Measurements from ENCODE around the gene MACO1. TPM values are rescaled to one million over a fixed set of nuclear protein-coding genes. Genes with fewer than 3 reads are reported as not detected.
A peak's percentile ranks its signal among the peaks of the same experiment; 100 is the strongest.

Gene MACO1
- total and polyA plus RNA-seq, 9 of the 15 experiments (the other 6 are each of a cell fraction or from before 2014, with no cell fraction given): 4.6 to 28.4 (median 21.7) TPM

DNA sequence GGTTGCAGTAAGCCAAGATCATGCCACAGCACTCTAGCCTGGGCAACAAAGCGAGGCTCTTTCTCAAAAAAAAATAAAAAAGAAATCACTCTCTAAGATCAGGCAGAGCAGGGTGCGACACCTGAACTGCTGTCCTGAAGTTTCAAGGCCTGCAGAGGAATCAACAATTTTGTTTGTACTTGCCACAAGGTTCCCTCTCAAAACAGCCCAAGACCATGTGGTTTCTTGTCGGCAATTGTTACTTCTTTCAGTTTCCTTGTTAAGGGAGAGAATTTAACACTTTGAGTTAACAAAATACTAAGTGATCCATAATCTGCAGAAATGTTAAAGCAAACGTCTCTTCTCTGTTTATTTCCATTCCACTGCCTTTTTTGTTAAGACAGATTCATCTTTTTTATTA lies 36.5 kb downstream of the MACO1 start:
- Histone ChIP-seq H3K27me3 (ENCODE audit: control insufficient read depth in 2 of 2, insufficient read depth in 2 of 2, low read length in 2 of 2) (no peaks in the 10 kb centered on the region), H3K9me1 (ENCODE audit: control insufficient read depth, insufficient read depth, low read length) (no peaks in the 10 kb centered on the region), H3K27ac (ENCODE audit: extremely low read depth, low read depth, low read length) (peak overlapping the region; percentile 47; the same call in 1 of the 3 replicates), H2AFZ (ENCODE audit: low read depth, low read length) (no peak overlapping the region), H3K4me3 (no peak overlapping the region), H4K20me1 (replicated peaks; ENCODE audit: control insufficient read depth, insufficient read depth, low read length) (0 out of 2 replicates have a peak, but pooled peaks cover 4% of the 10 kb centered on the region), H3K4me1 (replicated peaks in 1 of 2; ENCODE audit: control insufficient read depth in 2 of 2, insufficient read depth in 2 of 2, low read length in 2 of 2) (peaks cover 7 to 21% of the 10 kb centered on the region in 2 experiments; a peak in 4 of 5 replicates), H3K4me2 (ENCODE audit: insufficient read depth, low read length) (no peak overlapping the region), H3K9me3 (replicated peaks; ENCODE audit: control insufficient read depth, insufficient read depth, low read depth, low read length) (no peaks in the 10 kb centered on the region), H3K79me2 (ENCODE audit: control insufficient read depth, insufficient read depth, low read length) (peaks cover 77% of the 10 kb centered on the region), H3K9ac (ENCODE audit: insufficient read depth in 1 of 2, low read depth in 2 of 2, low read length in 2 of 2) (peak overlapping the region in 1 of 2 experiments; percentile 9; a peak in 1 of 4 replicates), H3K36me3 (ENCODE audit: control insufficient read depth, insufficient read depth, low read length) (peaks cover 51% of the 10 kb centered on the region)
- TF ChIP-seq SAP30 (IDR thresholded peaks at IDR 0.05; ENCODE audit: borderline replicate concordance, insufficient read depth, low read depth, low read length, poor library complexity, severe bottlenecking) (no peak), HMG20A (CRISPR knock-in tag; conservative IDR thresholded peaks at IDR 0.05) (no peak), BRD4 (IDR thresholded peaks at IDR 0.05) (no peak), ARHGAP35 (IDR thresholded peaks at IDR 0.05; ENCODE audit: partially characterized antibody) (no peak), ATF7 (IDR thresholded peaks at IDR 0.05) (no peak), CHD1 (IDR thresholded peaks at IDR 0.05; ENCODE audit: low read length) (no peak), DMBX1 (CRISPR knock-in tag; IDR thresholded peaks at IDR 0.05; ENCODE audit: borderline replicate concordance) (no peak), NR0B1 (IDR thresholded peaks at IDR 0.05; ENCODE audit: partially characterized antibody) (no peak), ZNF76 (CRISPR knock-in tag; IDR thresholded peaks at IDR 0.05; ENCODE audit: borderline replicate concordance) (no peak), SRF (CRISPR knock-in tag; IDR thresholded peaks at IDR 0.05) (no peak), ELF4 (CRISPR knock-in tag; IDR thresholded peaks at IDR 0.05) (no peak), CBFB (CRISPR knock-in tag; IDR thresholded peaks at IDR 0.05) (no peak), ZNF23 (CRISPR knock-in tag; IDR thresholded peaks at IDR 0.05) (no peak)
- TF ChIP-seq, protein P1, sequence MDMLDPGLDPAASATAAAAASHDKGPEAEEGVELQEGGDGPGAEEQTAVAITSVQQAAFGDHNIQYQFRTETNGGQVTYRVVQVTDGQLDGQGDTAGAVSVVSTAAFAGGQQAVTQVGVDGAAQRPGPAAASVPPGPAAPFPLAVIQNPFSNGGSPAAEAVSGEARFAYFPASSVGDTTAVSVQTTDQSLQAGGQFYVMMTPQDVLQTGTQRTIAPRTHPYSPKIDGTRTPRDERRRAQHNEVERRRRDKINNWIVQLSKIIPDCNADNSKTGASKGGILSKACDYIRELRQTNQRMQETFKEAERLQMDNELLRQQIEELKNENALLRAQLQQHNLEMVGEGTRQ (CRISPR knock-in tag; IDR thresholded peaks at IDR 0.05): no peak
- TF ChIP-seq, protein P2, sequence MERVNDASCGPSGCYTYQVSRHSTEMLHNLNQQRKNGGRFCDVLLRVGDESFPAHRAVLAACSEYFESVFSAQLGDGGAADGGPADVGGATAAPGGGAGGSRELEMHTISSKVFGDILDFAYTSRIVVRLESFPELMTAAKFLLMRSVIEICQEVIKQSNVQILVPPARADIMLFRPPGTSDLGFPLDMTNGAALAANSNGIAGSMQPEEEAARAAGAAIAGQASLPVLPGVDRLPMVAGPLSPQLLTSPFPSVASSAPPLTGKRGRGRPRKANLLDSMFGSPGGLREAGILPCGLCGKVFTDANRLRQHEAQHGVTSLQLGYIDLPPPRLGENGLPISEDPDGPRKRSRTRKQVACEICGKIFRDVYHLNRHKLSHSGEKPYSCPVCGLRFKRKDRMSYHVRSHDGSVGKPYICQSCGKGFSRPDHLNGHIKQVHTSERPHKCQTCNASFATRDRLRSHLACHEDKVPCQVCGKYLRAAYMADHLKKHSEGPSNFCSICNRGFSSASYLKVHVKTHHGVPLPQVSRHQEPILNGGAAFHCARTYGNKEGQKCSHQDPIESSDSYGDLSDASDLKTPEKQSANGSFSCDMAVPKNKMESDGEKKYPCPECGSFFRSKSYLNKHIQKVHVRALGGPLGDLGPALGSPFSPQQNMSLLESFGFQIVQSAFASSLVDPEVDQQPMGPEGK (CRISPR knock-in tag; IDR thresholded peaks at IDR 0.05; ENCODE audit: borderline replicate concordance): no peak
- 69% methylated on average over 4 of the region's 4 CpGs for WGBS (ENCODE audit: insufficient coverage, low coverage, missing lambda C conversion rate)
- FAIRE-seq: no peak
- DNase-seq (ENCODE audit: extremely low read depth in 1 of 4, low spot score in 3 of 4): no peak
- POLR2A ChIA-PET: interaction anchor here (1.3 to 1.7 kb wide), 2 partner anchors 13 to 14 kb away, joined by 3 to 8 read pairs; no protein-coding TSS in a partner anchor
- no peak; the same call in 2 of the 3 replicates for ATAC-seq
- no TSS peak for BruUV-seq (replicated peaks)
- intact Hi-C loops (cut with micrococcal nuclease): loop anchor here (5.0 kb wide), 1 partner anchor 35 kb away; the partner anchor contains the start of gene MACO1
- in situ Hi-C loops (cut with MboI): no loop called here
- CTCF ChIA-PET (ENCODE audit: low intra/inter-chr PET ratio): no interaction called here

Measured in K562 (cell line).